DOHH2 (cell line): Measurements from ENCODE around the gene SH3PXD2A.

Source experiments
- H3F3A ChIP-seq: fragments of 200-600 bp; sonication (generic), shearing (Covaris generic); 2 replicates; pipeline ENCODE4 v1.6.0; 2016; ENCODE audit warnings: antibody characterized with exemption, mild to moderate bottlenecking; ENCODE audit not compliant: control insufficient read depth, insufficient read depth
- H3K27ac ChIP-seq: fragments of 200-600 bp; sonication (generic); 2 replicates; pipeline ENCODE4 v1.5.1; 2014; ENCODE audit warnings: low read depth, mild to moderate bottlenecking, low read length, moderate library complexity
- H3K27me3 ChIP-seq: fragments of 200-600 bp; sonication (generic); 2 replicates; pipeline ENCODE4 v1.6.1; 2014; ENCODE audit warnings: mild to moderate bottlenecking, low read length, mixed read lengths; ENCODE audit not compliant: control insufficient read depth
- H3K36me3 ChIP-seq: fragments of 200-600 bp; sonication (generic); 2 replicates; pipeline ENCODE4 v1.6.1; 2014; ENCODE audit warnings: mild to moderate bottlenecking, low read length, moderate library complexity, mixed read lengths; ENCODE audit not compliant: control insufficient read depth
- H3K4me1 ChIP-seq: fragments of 200-600 bp; sonication (generic); 2 replicates; pipeline ENCODE4 v1.6.1; 2014; ENCODE audit warnings: mild to moderate bottlenecking, low read length, mixed read lengths; ENCODE audit not compliant: control insufficient read depth
- H3K4me2 ChIP-seq: fragments of 200-600 bp; sonication (generic); 2 replicates; pipeline ENCODE4 v1.6.0; 2014; ENCODE audit warnings: mild to moderate bottlenecking, low read length, moderate library complexity
- H3K4me3 ChIP-seq: fragments of 200-600 bp; sonication (generic); 2 replicates; pipeline ENCODE4 v1.5.1; 2014; ENCODE audit warnings: mild to moderate bottlenecking, low read length, mixed read lengths
- H3K79me2 ChIP-seq: fragments of 200-600 bp; sonication (generic); 2 replicates; pipeline ENCODE4 v1.6.1; 2014; ENCODE audit warnings: mild to moderate bottlenecking, low read length, mixed read lengths; ENCODE audit not compliant: control insufficient read depth
- H3K9me2 ChIP-seq: fragments of 200-600 bp; sonication (generic); replicated peaks from 2 replicates; pipeline ENCODE4 v1.6.1; 2014; ENCODE audit warnings: mild to moderate bottlenecking, low read length, mixed read lengths; ENCODE audit not compliant: control insufficient read depth
- H3K9me3 ChIP-seq: fragments of 200-600 bp; sonication (generic); 2 replicates; pipeline ENCODE4 v1.6.1; 2014; ENCODE audit warnings: antibody characterized with exemption, low read length, mixed read lengths; ENCODE audit not compliant: control insufficient read depth, insufficient read depth
- H4K20me1 ChIP-seq: fragments of 200-600 bp; sonication (generic); 2 replicates; pipeline ENCODE4 v1.6.0; 2014; ENCODE audit warnings: low read depth, mild to moderate bottlenecking, antibody characterized with exemption, low read length, moderate library complexity; ENCODE audit not compliant: control insufficient read depth, insufficient read depth
- CTCF ChIP-seq: fragments of 200-600 bp; sonication (generic); IDR thresholded peaks from one replicate; pipeline ENCODE4 v1.5.1; 2014; ENCODE audit warnings: antibody characterized with exemption, mild to moderate bottlenecking, low read depth, low read length; ENCODE audit not compliant: poor library complexity, severe bottlenecking
- EZH2phosphoT487 ChIP-seq: fragments of 200-600 bp; sonication (generic); IDR thresholded peaks from 2 replicates; pipeline ENCODE4 v1.6.1; 2017; ENCODE audit warnings: borderline replicate concordance, mild to moderate bottlenecking, antibody characterized with exemption, low read length, moderate library complexity, mixed read lengths

Gene SH3PXD2A

GRCh38 chr10:103590744-103591291, 264.6 kb downstream of the SH3PXD2A start:
- TF ChIP-seq EZH2phosphoT487 (no peak), CTCF (no peak)
- Histone ChIP-seq H3K27ac (no peak overlapping the region), H3K9me2 (no peaks in the 10 kb centered on the region), H3K4me1 (no peaks in the 10 kb centered on the region), H4K20me1 (no peaks in the 10 kb centered on the region), H3K4me3 (no peak overlapping the region), H3K9me3 (no peaks in the 10 kb centered on the region), H3K36me3 (no peaks in the 10 kb centered on the region), H3K79me2 (no peaks in the 10 kb centered on the region), H3K4me2 (no peak overlapping the region), H3K27me3 (no peaks in the 10 kb centered on the region), H3F3A (no peaks in the 10 kb centered on the region)

- no peaks in the 10 kb centered on the region for H3F3A ChIP-seq
- H3K36me3 ChIP-seq = no peaks in the 10 kb centered on the region
- no peak overlapping the region for H3K4me2 ChIP-seq
- no peaks in the 10 kb centered on the region for H3K4me1 ChIP-seq
- H4K20me1 ChIP-seq = no peaks in the 10 kb centered on the region
- no peaks in the 10 kb centered on the region for H3K79me2 ChIP-seq
- no peaks in the 10 kb centered on the region for H3K27me3 ChIP-seq
- TF ChIP-seq CTCF (no peak), EZH2phosphoT487 (no peak)
- no peak overlapping the region for H3K27ac ChIP-seq
- no peaks in the 10 kb centered on the region for H3K9me2 ChIP-seq
- H3K4me3 ChIP-seq = no peak overlapping the region
- H3K9me3 ChIP-seq = no peaks in the 10 kb centered on the region
Measured at GRCh38 chr10:103590060-103590459, 265.3 kb downstream of the SH3PXD2A start.

- no peaks in the 10 kb centered on the region for H3K27me3 ChIP-seq
- H4K20me1 ChIP-seq = no peaks in the 10 kb centered on the region
- H3K79me2 ChIP-seq = no peaks in the 10 kb centered on the region
- H3K9me3 ChIP-seq = no peaks in the 10 kb centered on the region
- no peaks in the 10 kb centered on the region for H3K9me2 ChIP-seq
- H3K4me3 ChIP-seq = no peak overlapping the region
- H3K4me2 ChIP-seq = no peak overlapping the region
- H3K4me1 ChIP-seq = peaks cover 2% of the 10 kb centered on the region
- no peaks in the 10 kb centered on the region for H3F3A ChIP-seq
- H3K36me3 ChIP-seq = no peaks in the 10 kb centered on the region
- no peak overlapping the region for H3K27ac ChIP-seq
- TF ChIP-seq CTCF (no peak), EZH2phosphoT487 (no peak)
Measured at GRCh38 chr10:103589074-103589630, 266.2 kb downstream of the SH3PXD2A start.
